NB4 (cell line): ENCODE data around the gene ACAT1.

ENCODE experiments used
- DNase-seq: peaks from one replicate; pipeline ENCODE4 v3.0.0; 2010; ENCODE audit warnings: low read depth
- H3K4me3 ChIP-seq: one replicate; pipeline ENCODE4 v1.5.1; 2011; ENCODE audit warnings: mild to moderate bottlenecking, low read depth, low read length, moderate library complexity
- CTCF ChIP-seq: IDR thresholded peaks from one replicate; pipeline ENCODE4 v1.5.1; 2012; ENCODE audit warnings: low read depth, low read length
- MAX ChIP-seq: IDR thresholded peaks from 2 replicates; pipeline ENCODE4 v1.6.1; 2011; ENCODE audit warnings: low read depth, low read length
- MYC ChIP-seq: IDR thresholded peaks from 2 replicates; pipeline ENCODE4 v1.6.1; 2011; ENCODE audit warnings: low read depth, low read length
- POLR2A ChIP-seq: IDR thresholded peaks from 2 replicates; pipeline ENCODE4 v1.6.1; 2011; ENCODE audit warnings: mild to moderate bottlenecking; ENCODE audit not compliant: insufficient read length; ENCODE audit errors: extremely low read depth

ACAT1 gene

GRCh38 chr11:108097179-108097578, 24.2 kb upstream of the ACAT1 start:
- TF ChIP-seq POLR2A (no peak), MYC (no peak), CTCF (no peak), MAX (no peak)
- H3K4me3 ChIP-seq = no peak overlapping the region
- no peak for DNase-seq

GRCh38 chr11:108101090-108101775, 20.1 kb upstream of the ACAT1 start:
- no peak for TF ChIP-seq MAX
- no peak for TF ChIP-seq MYC
- TF ChIP-seq CTCF = no peak
- TF ChIP-seq POLR2A = no peak
- no peak overlapping the region for H3K4me3 ChIP-seq

GRCh38 chr11:108111126-108111525, 10.2 kb upstream of the ACAT1 start:
- no peak for TF ChIP-seq POLR2A
- TF ChIP-seq MAX = no peak
- TF ChIP-seq CTCF = no peak
- no peak for TF ChIP-seq MYC
- no peak overlapping the region for H3K4me3 ChIP-seq
- DNase-seq = no peak

More at GRCh38 chr11:108101090-108101775, 20.1 kb upstream of the ACAT1 start:
- DNase-seq = no peak

GRCh38 chr11:108112057-108112456, 9.3 kb upstream of the ACAT1 start:
- no peak for TF ChIP-seq CTCF
- no peak for TF ChIP-seq MAX
- TF ChIP-seq MYC = no peak
- no peak for TF ChIP-seq POLR2A
- no peak overlapping the region for H3K4me3 ChIP-seq
- no peak for DNase-seq

GRCh38 chr11:108115500-108116140, 5.7 kb upstream of the ACAT1 start:
- no peak overlapping the region for H3K4me3 ChIP-seq
- no peak for DNase-seq
- TF ChIP-seq MYC = no peak
- TF ChIP-seq POLR2A = no peak
- no peak for TF ChIP-seq CTCF
- no peak for TF ChIP-seq MAX
